ENCODE results near the gene IRF7. TPM values are rescaled to one million over a fixed set of nuclear protein-coding genes. Genes with fewer than 3 reads are reported as not detected.

The IRF7 gene
- total and polyA plus RNA-seq, 2 of the 4 experiments (the other 2 are of a cell fraction) = 1.6 to 4.5 TPM

GRCh38 chr11:590997-591396 is 24.8 kb downstream of the IRF7 start:
- no peak overlapping the region for H3K18ac ChIP-seq (ENCODE audit: low read depth, low read length)
- no TSS peak for BruUV-seq (replicated peaks)
- H4K20me1 ChIP-seq (ENCODE audit: insufficient read depth, low read length) = peaks cover 69% of the 10 kb centered on the region
- H2BK20ac ChIP-seq (ENCODE audit: low read depth, low read length) = no peak overlapping the region
- H4K91ac ChIP-seq (ENCODE audit: insufficient read depth, low read depth, low read length) = no peak overlapping the region
- intact Hi-C loops (cut with micrococcal nuclease) = no loop called here
- no peak overlapping the region for H3K9ac ChIP-seq (ENCODE audit: low read depth, low read length)
- WGBS, 2 experiments (ENCODE audit: extremely low coverage in 2 of 2, insufficient read length in 1 of 2) = 100% methylated on average over 1 of the region's 11 CpGs; no CpG with 5 or more reads in 1 of the 2 experiments
- ATAC-seq (ENCODE audit: low read depth) (no peak), DNase-seq (no peak)
- H2BK120ac ChIP-seq (ENCODE audit: low read depth, low read length) = no peak overlapping the region
- no peak overlapping the region for H3K4me3 ChIP-seq (ENCODE audit: insufficient read depth, low read depth, low read length)
- no peak overlapping the region for H4K5ac ChIP-seq (ENCODE audit: low read depth, low read length)
- CTCF ChIA-PET = no interaction called here
- no peak overlapping the region for H3K56ac ChIP-seq (ENCODE audit: extremely low read depth, insufficient read depth, low read length)
- no peak overlapping the region for H3K14ac ChIP-seq (replicated peaks; ENCODE audit: low read depth, low read length)
- no peak overlapping the region for H3K4ac ChIP-seq (ENCODE audit: low read depth, low read length)
- H3K9me1 ChIP-seq (ENCODE audit: insufficient read depth, low read length) = peaks cover 4% of the 10 kb centered on the region; the same call in 1 of the 2 replicates
- H2AFZ ChIP-seq (replicated peaks; ENCODE audit: low read length, poor library complexity) = no peak overlapping the region
- no peak overlapping the region for H3K27ac ChIP-seq (ENCODE audit: insufficient read depth, low read length)
- dilution Hi-C loops (cut with HindIII; ENCODE audit: low sequenced_read_pairs, unreplicated experiment) = no loop called here
- H3K4me2 ChIP-seq (ENCODE audit: low read depth, low read length) = no peak overlapping the region
- POLR2A ChIA-PET (ENCODE audit: unreplicated experiment) = no interaction called here
- in situ Hi-C loops (cut with MboI; ENCODE audit: low sequenced_read_pairs) = no loop called here
- no peaks in the 10 kb centered on the region for H3K9me3 ChIP-seq (ENCODE audit: control insufficient read depth, insufficient read depth, low read length)
- peaks cover 66% of the 10 kb centered on the region for H3K36me3 ChIP-seq (ENCODE audit: control insufficient read depth, insufficient read depth, low read length)
- no peak overlapping the region for H2BK15ac ChIP-seq (ENCODE audit: low read depth, low read length)
- no peak overlapping the region for H4K8ac ChIP-seq (ENCODE audit: low read depth in 2 of 2, low read length in 2 of 2)
- H3K27me3 ChIP-seq (ENCODE audit: control insufficient read depth, insufficient read depth, low read length) = no peaks in the 10 kb centered on the region
- no peak overlapping the region for H3K23ac ChIP-seq (ENCODE audit: low read depth, low read length)
- no peak overlapping the region for H2AK5ac ChIP-seq (ENCODE audit: low read depth, low read length)
- no peak overlapping the region for H2BK5ac ChIP-seq (ENCODE audit: low read depth, low read length, poor library complexity, severe bottlenecking)
- TF ChIP-seq, protein P1, sequence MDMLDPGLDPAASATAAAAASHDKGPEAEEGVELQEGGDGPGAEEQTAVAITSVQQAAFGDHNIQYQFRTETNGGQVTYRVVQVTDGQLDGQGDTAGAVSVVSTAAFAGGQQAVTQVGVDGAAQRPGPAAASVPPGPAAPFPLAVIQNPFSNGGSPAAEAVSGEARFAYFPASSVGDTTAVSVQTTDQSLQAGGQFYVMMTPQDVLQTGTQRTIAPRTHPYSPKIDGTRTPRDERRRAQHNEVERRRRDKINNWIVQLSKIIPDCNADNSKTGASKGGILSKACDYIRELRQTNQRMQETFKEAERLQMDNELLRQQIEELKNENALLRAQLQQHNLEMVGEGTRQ (IDR thresholded peaks at IDR 0.05; ENCODE audit: low read depth, low read length) = no peak
- TF ChIP-seq CEBPB (IDR thresholded peaks at IDR 0.05; ENCODE audit: low read depth, low read length) (no peak), RAD21 (IDR thresholded peaks at IDR 0.05; ENCODE audit: low read length) (no peak), POLR2A (IDR thresholded peaks at IDR 0.05; ENCODE audit: low read depth, low read length) (no peak), RFX5 (IDR thresholded peaks at IDR 0.05; ENCODE audit: low read depth, low read length) (no peak), RCOR1 (IDR thresholded peaks at IDR 0.05; ENCODE audit: insufficient replicate concordance, low read length) (no peak), CTCF (conservative IDR thresholded peaks at IDR 0.05; ENCODE audit: low read depth, low read length) (no peak), NFE2L2 (IDR thresholded peaks at IDR 0.05; ENCODE audit: low read depth, low read length) (no peak), FOS (IDR thresholded peaks at IDR 0.05; ENCODE audit: low read depth, low read length) (no peak), MAZ (IDR thresholded peaks at IDR 0.05; ENCODE audit: borderline replicate concordance, low read depth, low read length) (no peak), ELK1 (IDR thresholded peaks at IDR 0.05; ENCODE audit: borderline replicate concordance, low read depth, low read length) (no peak), CHD1 (IDR thresholded peaks at IDR 0.05; ENCODE audit: low read depth, low read length) (no peak), BHLHE40 (IDR thresholded peaks at IDR 0.05; ENCODE audit: low read depth, low read length) (no peak), MAFK (IDR thresholded peaks at IDR 0.05; ENCODE audit: low read depth, low read length) (no peak), MXI1 (IDR thresholded peaks at IDR 0.05; ENCODE audit: borderline replicate concordance, low read depth, low read length) (no peak)
- peaks cover 7% of the 10 kb centered on the region; the same call in 1 of the 2 replicates for H3K4me1 ChIP-seq (ENCODE audit: control insufficient read depth, insufficient read depth, low read length)
- H3K79me1 ChIP-seq (ENCODE audit: low read depth in 1 of 2, low read length in 2 of 2) = peaks cover 32 to 72% of the 10 kb centered on the region in 2 experiments
- H2AK9ac ChIP-seq (replicated peaks; ENCODE audit: low read depth, low read length, poor library complexity) = no peak overlapping the region
